Nephron (organoid): Measurements from ENCODE around the gene NHSL1.

Source experiments
- H3K27ac Mint-ChIP-seq, 3 experiments: 2 replicates each; pipeline ENCODE4 v1.8.0; 2020; ENCODE audit warnings: mixed read lengths in 3 of 3, mild to moderate bottlenecking in 2 of 3, moderate library complexity in 1 of 3
- H3K27me3 Mint-ChIP-seq: 2 replicates; pipeline ENCODE4 v1.8.0; 2021; ENCODE audit warnings: low read depth, mild to moderate bottlenecking, moderate library complexity, mixed read lengths
- H3K36me3 Mint-ChIP-seq: 2 replicates; pipeline ENCODE4 v1.8.0; 2020; ENCODE audit warnings: low read depth, mixed read lengths
- H3K4me1 Mint-ChIP-seq: 2 replicates; pipeline ENCODE4 v1.8.0; 2020; ENCODE audit warnings: mixed read lengths
- H3K4me3 Mint-ChIP-seq, 3 experiments: 2 replicates each; pipeline ENCODE4 v1.8.0; 2020; ENCODE audit warnings: mild to moderate bottlenecking in 3 of 3, mixed read lengths in 3 of 3, moderate library complexity in 2 of 3
- H3K9me3 Mint-ChIP-seq: 2 replicates; pipeline ENCODE4 v1.8.0; 2020; ENCODE audit warnings: mixed read lengths
- CTCF ChIP-seq, 3 experiments: fragments of 200-600 bp; sonication (generic); IDR thresholded peaks; one replicate each; pipeline ENCODE4 v1.5.0; 2021; ENCODE audit warnings: antibody characterized with exemption in 3 of 3; ENCODE audit not compliant: unreplicated experiment in 3 of 3

NHSL1 gene

GRCh38 chr6:138522611-138523010, 23.3 kb upstream of the NHSL1 start:
- Mint-ChIP-seq H3K27me3 (no peaks in the 10 kb centered on the region), H3K36me3 (peaks cover 4% of the 10 kb centered on the region), H3K4me1 (peaks cover 11% of the 10 kb centered on the region), H3K27ac (peak overlapping the region in 1 of 3 experiments; percentile 33), H3K9me3 (peaks cover 4% of the 10 kb centered on the region), H3K4me3 (no peak overlapping the region)
- no peak for TF ChIP-seq CTCF (IDR thresholded peaks at IDR 0.05; ENCODE audit: unreplicated experiment in 3 of 3)

- Mint-ChIP-seq H3K27me3 (no peaks in the 10 kb centered on the region), H3K9me3 (peaks cover 4% of the 10 kb centered on the region), H3K4me3 (no peak overlapping the region), H3K36me3 (peaks cover 7% of the 10 kb centered on the region), H3K27ac (no peak overlapping the region), H3K4me1 (peaks cover 3% of the 10 kb centered on the region)
- no peak for TF ChIP-seq CTCF (IDR thresholded peaks at IDR 0.05; ENCODE audit: unreplicated experiment in 3 of 3)
Measured at GRCh38 chr6:138521790-138522189, 22.5 kb upstream of the NHSL1 start.

GRCh38 chr6:138520463-138520862, 21.2 kb upstream of the NHSL1 start:
- Mint-ChIP-seq H3K4me1 (no peaks in the 10 kb centered on the region), H3K27ac (no peak overlapping the region), H3K9me3 (peaks cover 4% of the 10 kb centered on the region)

GRCh38 chr6:138518054-138518453, 18.8 kb upstream of the NHSL1 start:
- Mint-ChIP-seq H3K4me1 (no peaks in the 10 kb centered on the region), H3K36me3 (peaks cover 7% of the 10 kb centered on the region), H3K27ac (no peak overlapping the region), H3K4me3 (no peak overlapping the region), H3K9me3 (peaks cover 4% of the 10 kb centered on the region), H3K27me3 (no peaks in the 10 kb centered on the region)
- TF ChIP-seq CTCF (IDR thresholded peaks at IDR 0.05; ENCODE audit: unreplicated experiment in 3 of 3): no peak

More at GRCh38 chr6:138520463-138520862, 21.2 kb upstream of the NHSL1 start:
- no peak overlapping the region for H3K4me3 Mint-ChIP-seq
- H3K36me3 Mint-ChIP-seq: peaks cover 7% of the 10 kb centered on the region
- TF ChIP-seq CTCF (IDR thresholded peaks at IDR 0.05; ENCODE audit: unreplicated experiment in 3 of 3): peak; percentile 39 to 55 (median 43)
- H3K27me3 Mint-ChIP-seq: no peaks in the 10 kb centered on the region

- no peak overlapping the region for H3K4me3 Mint-ChIP-seq
- peaks cover 4% of the 10 kb centered on the region for H3K9me3 Mint-ChIP-seq
- TF ChIP-seq CTCF (IDR thresholded peaks at IDR 0.05; ENCODE audit: unreplicated experiment in 3 of 3): peak; percentile 25 to 44 (median 26)
- H3K36me3 Mint-ChIP-seq: peaks cover 7% of the 10 kb centered on the region
- peaks cover 4% of the 10 kb centered on the region for H3K4me1 Mint-ChIP-seq
- no peaks in the 10 kb centered on the region for H3K27me3 Mint-ChIP-seq
- H3K27ac Mint-ChIP-seq: no peak overlapping the region
Measured at GRCh38 chr6:138517635-138518034, 18.3 kb upstream of the NHSL1 start.

- peaks cover 9% of the 10 kb centered on the region for H3K4me1 Mint-ChIP-seq
- no peak for TF ChIP-seq CTCF (IDR thresholded peaks at IDR 0.05; ENCODE audit: unreplicated experiment in 3 of 3)
Measured at GRCh38 chr6:138515657-138516248, 16.5 kb upstream of the NHSL1 start.

More at GRCh38 chr6:138515657-138516248, 16.5 kb upstream of the NHSL1 start:
- H3K36me3 Mint-ChIP-seq: peaks cover 7% of the 10 kb centered on the region
- no peaks in the 10 kb centered on the region for H3K27me3 Mint-ChIP-seq
- H3K9me3 Mint-ChIP-seq: peaks cover 4% of the 10 kb centered on the region
- no peak overlapping the region for H3K4me3 Mint-ChIP-seq
- H3K27ac Mint-ChIP-seq: no peak overlapping the region
